ENCODE data around the gene SNUPN.

SNUPN gene

GRCh38 chr15:75625542-75626347, at the start of gene SNUPN:
TSS of gene SNUPN (minus strand) at chr15:75625725. CDS start at chr15:75621051, 4,674 bp downstream.
- peak within 1 kb of the TSS; percentile 95 for H3K4me3 Mint-ChIP-seq
- H3K4me1 Mint-ChIP-seq (ENCODE audit: low read depth), result peaks cover 43% of the 10 kb centered on the region
- H3K27me3 Mint-ChIP-seq, result no peaks in the 10 kb centered on the region
- no peaks in the 10 kb centered on the region for H3K9me3 Mint-ChIP-seq
- H3K36me3 Mint-ChIP-seq (ENCODE audit: low read depth), result peaks cover 18% of the 10 kb centered on the region
- peak within 1 kb of the TSS; percentile 97 for H3K27ac Mint-ChIP-seq
- peak; percentile 95 for DNase-seq

DNA sequence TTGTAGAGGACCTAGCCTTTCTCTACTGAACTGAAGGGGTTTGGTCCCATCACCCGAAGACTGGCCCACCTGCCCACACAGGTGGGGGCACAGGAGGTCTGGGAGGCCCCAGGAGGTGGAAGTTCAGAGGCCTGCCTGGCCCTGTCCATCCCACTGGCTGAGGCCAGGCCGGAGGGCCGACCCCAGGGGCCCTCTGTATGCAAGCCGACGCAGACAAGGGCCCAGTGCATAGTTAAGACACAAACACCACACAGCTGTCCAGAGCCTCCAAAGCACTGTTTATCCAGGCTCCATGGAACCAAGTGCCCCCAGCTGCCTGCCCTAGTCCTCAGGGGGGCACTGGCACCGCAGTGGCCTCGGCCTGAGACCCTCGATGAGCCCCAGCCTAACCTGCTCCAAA, 48.8 kb upstream of the SNUPN start:
- H3K4me1 Mint-ChIP-seq (ENCODE audit: low read depth), result no peaks in the 10 kb centered on the region
- DNase-seq, result no peak
- H3K36me3 Mint-ChIP-seq (ENCODE audit: low read depth), result no peaks in the 10 kb centered on the region
- H3K9me3 Mint-ChIP-seq, result no peaks in the 10 kb centered on the region
- H3K4me3 Mint-ChIP-seq, result no peak overlapping the region
- H3K27me3 Mint-ChIP-seq, result no peaks in the 10 kb centered on the region
- H3K27ac Mint-ChIP-seq, result no peak overlapping the region

GRCh38 chr15:75673426-75674235, 48.1 kb upstream of the SNUPN start:
- H3K4me1 Mint-ChIP-seq (ENCODE audit: low read depth), result no peaks in the 10 kb centered on the region
- no peak for DNase-seq
- H3K27me3 Mint-ChIP-seq, result no peaks in the 10 kb centered on the region
- no peaks in the 10 kb centered on the region for H3K36me3 Mint-ChIP-seq (ENCODE audit: low read depth)
- no peak overlapping the region for H3K4me3 Mint-ChIP-seq
- H3K27ac Mint-ChIP-seq, result no peak overlapping the region
- H3K9me3 Mint-ChIP-seq, result no peaks in the 10 kb centered on the region

GRCh38 chr15:75672646-75673425, 47.3 kb upstream of the SNUPN start:
- Mint-ChIP-seq H3K4me1 (ENCODE audit: low read depth) (no peaks in the 10 kb centered on the region), H3K27me3 (no peaks in the 10 kb centered on the region)
- no peak for DNase-seq

DNA sequence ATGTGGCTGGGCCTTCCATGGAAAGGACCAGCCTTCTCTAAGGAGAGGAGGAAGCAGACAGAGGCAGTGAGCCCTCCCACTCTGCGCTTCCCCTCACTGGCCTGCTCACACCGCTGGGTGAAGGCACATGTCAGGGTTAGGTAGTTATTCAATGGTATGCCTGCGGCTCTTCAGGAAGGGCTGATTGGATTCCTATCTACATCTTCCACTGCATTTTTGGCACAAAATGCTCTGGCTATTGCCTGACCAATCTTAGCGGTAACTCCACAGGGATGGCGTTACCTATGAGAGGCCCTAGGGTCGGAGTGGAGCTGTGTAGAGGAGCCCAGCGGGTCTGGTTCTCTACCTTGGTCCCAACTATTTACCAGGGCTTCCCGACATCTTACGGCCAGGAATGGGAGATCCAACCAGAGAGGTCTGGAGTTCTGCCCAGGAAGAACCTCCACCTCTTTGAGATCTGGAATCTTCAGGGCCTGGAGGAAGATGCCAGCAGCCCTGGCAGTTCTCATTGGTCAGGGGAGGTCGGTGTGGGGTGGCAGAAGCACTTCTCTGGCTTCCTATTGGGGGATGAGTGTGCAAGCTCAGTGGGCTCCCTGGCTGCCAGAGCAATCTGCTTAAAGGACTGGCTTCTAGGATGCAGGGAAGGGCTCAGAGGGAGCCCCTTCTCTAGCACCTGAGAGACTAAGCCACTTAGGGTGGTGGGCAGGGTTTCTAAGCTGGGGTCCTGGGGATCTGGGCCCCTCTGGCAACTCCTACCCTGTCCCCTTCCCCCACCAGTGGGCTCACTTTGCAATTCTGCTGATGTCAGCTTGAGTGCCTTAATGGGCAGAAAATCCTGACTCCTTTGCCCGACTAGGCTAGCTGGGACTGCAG, 46.4 kb upstream of the SNUPN start:
- Mint-ChIP-seq H3K36me3 (ENCODE audit: low read depth) (no peaks in the 10 kb centered on the region), H3K4me3 (no peak overlapping the region), H3K4me1 (ENCODE audit: low read depth) (no peaks in the 10 kb centered on the region), H3K27ac (no peak overlapping the region), H3K9me3 (no peaks in the 10 kb centered on the region), H3K27me3 (no peaks in the 10 kb centered on the region)
- no peak for DNase-seq

More at GRCh38 chr15:75672646-75673425, 47.3 kb upstream of the SNUPN start:
- Mint-ChIP-seq H3K4me3 (no peak overlapping the region), H3K9me3 (no peaks in the 10 kb centered on the region), H3K36me3 (ENCODE audit: low read depth) (no peaks in the 10 kb centered on the region), H3K27ac (peak overlapping the region; percentile 31)

GRCh38 chr15:75669879-75670212, 44.3 kb upstream of the SNUPN start:
- Mint-ChIP-seq H3K9me3 (no peaks in the 10 kb centered on the region), H3K27ac (no peak overlapping the region), H3K4me3 (no peak overlapping the region), H3K4me1 (ENCODE audit: low read depth) (no peaks in the 10 kb centered on the region), H3K36me3 (ENCODE audit: low read depth) (no peaks in the 10 kb centered on the region), H3K27me3 (no peaks in the 10 kb centered on the region)
- no peak for DNase-seq

- no peak for DNase-seq
- no peaks in the 10 kb centered on the region for H3K36me3 Mint-ChIP-seq (ENCODE audit: low read depth)
- no peak overlapping the region for H3K4me3 Mint-ChIP-seq
- no peaks in the 10 kb centered on the region for H3K27me3 Mint-ChIP-seq
- no peaks in the 10 kb centered on the region for H3K9me3 Mint-ChIP-seq
- no peak overlapping the region for H3K27ac Mint-ChIP-seq
- no peaks in the 10 kb centered on the region for H3K4me1 Mint-ChIP-seq (ENCODE audit: low read depth)
These were observed 43.8 kb upstream of the SNUPN start for GRCh38 chr15:75669191-75669878.

DNA sequence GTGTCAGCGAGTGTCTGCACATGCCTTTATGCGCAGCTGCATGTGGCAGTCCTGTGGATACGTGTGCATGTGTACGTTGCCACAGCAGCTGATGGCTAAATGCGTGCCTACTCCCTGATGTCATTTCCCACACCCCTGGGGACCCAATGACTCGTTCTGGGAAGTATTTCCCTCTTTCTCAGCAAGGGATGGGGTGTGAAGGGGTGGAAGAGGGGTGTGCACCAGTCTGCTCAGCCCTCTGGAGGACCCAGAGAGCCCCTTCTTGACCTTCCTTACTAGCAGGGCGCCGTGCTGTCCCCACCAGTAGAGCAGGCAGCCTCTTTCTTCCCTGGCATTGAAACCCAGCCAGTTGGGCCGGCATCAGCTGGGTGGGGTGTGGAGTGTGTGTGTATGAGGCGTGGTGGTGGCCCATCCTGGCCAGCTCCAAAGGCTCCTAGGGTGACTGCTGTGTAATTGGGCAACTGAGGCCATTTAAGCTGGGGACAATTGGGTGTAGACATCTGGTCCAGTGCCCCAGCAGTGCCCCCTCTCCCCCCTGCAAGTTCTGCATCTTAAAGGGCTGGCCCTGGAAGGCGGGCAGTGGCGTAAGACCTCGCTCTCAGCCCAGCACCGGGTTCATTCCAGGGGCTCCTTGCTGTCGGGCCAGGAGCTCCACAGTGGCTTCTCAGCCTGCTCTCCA, 41.4 kb upstream of the SNUPN start:
- no peak overlapping the region for H3K4me3 Mint-ChIP-seq
- H3K27me3 Mint-ChIP-seq, result no peaks in the 10 kb centered on the region
- no peak for DNase-seq
- H3K27ac Mint-ChIP-seq, result no peak overlapping the region
- H3K9me3 Mint-ChIP-seq, result no peaks in the 10 kb centered on the region
- H3K4me1 Mint-ChIP-seq (ENCODE audit: low read depth), result no peaks in the 10 kb centered on the region
- no peaks in the 10 kb centered on the region for H3K36me3 Mint-ChIP-seq (ENCODE audit: low read depth)

DNA sequence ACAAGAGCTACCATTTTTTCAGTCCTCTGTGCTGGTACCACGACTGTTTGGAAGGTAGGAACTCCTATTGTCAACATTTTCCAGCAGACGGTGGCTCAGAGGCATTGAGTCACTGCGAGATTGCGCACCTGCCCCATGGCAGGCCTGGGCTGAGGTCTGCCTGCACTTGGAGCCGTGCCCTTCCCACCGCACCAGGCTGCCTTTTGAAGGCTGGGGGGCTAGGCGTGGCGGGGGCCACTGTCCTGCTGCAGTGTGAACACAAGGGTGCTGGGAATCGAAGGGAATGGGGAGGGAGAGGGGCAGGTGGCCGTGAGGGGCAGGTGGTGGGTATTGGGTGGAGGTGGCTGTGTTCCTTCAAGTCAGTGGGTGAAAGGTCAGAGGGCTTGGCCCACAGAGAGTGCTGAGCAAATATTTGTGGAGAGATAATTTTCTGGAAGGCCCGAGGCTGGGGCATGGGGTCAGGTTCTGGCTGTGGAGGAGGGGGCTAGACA, 38.5 kb upstream of the SNUPN start:
- no peak overlapping the region for H3K27ac Mint-ChIP-seq
- no peak for DNase-seq
- H3K4me3 Mint-ChIP-seq, result no peak overlapping the region
- H3K27me3 Mint-ChIP-seq, result no peaks in the 10 kb centered on the region
- no peaks in the 10 kb centered on the region for H3K9me3 Mint-ChIP-seq
- no peaks in the 10 kb centered on the region for H3K4me1 Mint-ChIP-seq (ENCODE audit: low read depth)
- no peaks in the 10 kb centered on the region for H3K36me3 Mint-ChIP-seq (ENCODE audit: low read depth)

GRCh38 chr15:75662823-75663519, 37.4 kb upstream of the SNUPN start:
- H3K4me1 Mint-ChIP-seq (ENCODE audit: low read depth), result no peaks in the 10 kb centered on the region
- H3K27ac Mint-ChIP-seq, result no peak overlapping the region
- H3K36me3 Mint-ChIP-seq (ENCODE audit: low read depth), result no peaks in the 10 kb centered on the region
- no peak for DNase-seq
- no peak overlapping the region for H3K4me3 Mint-ChIP-seq
- H3K9me3 Mint-ChIP-seq, result no peaks in the 10 kb centered on the region
- no peaks in the 10 kb centered on the region for H3K27me3 Mint-ChIP-seq

DNA sequence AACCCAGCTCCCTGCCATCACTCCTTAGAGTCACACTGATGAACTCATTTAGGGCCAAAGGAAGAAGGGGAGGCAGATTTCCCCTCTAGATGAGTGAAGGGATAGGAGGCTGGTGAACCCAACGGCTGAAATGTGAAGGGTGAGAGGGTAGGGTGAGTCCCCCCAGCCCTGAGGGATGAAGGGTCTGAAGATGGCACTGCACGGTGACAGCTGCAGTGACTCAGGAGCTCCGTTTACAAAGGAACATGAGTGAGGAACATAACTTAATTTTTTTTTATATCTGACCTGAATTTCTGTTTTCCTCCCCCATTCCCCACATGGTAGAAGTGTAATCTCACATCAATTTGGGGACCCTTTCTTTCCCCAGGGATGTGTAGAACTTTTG, 36.2 kb upstream of the SNUPN start:
- Mint-ChIP-seq H3K36me3 (ENCODE audit: low read depth) (no peaks in the 10 kb centered on the region), H3K4me1 (ENCODE audit: low read depth) (no peaks in the 10 kb centered on the region), H3K9me3 (no peaks in the 10 kb centered on the region), H3K27ac (no peak overlapping the region), H3K27me3 (no peaks in the 10 kb centered on the region), H3K4me3 (no peak overlapping the region)
- DNase-seq, result no peak

DNA sequence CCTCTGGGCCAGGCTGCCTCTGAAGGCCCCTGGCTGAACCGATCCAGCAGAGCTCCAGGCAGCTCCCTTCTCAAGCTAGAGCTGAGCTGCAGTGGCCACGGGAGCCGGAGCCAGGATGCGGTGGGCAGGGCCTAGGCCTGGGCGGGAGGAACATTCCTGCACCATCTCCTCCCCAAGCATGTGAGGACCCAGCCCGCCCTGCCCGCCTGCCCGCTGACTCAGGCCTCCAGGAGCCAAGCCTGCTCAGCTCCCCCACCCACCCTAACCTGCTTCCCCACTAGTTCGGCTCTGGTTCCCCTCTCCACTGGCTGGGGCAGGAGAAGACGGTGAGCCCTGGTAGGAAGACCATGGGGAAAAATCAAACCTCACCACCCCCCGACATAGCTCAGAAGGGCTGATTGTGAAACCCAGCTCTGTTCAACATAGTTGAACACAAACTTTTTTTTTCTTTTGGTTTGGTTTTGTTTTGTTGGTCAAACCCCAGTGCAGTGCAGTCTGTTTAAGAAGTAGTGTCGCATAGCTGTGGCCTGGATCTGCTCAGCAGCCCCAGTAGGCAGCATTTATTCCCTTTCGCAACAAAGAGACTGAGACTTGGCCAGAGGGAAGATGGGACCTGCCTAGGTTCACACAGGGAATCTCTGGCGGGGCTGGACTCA, 35.7 kb upstream of the SNUPN start:
- H3K27ac Mint-ChIP-seq, result no peak overlapping the region
- no peaks in the 10 kb centered on the region for H3K27me3 Mint-ChIP-seq
- DNase-seq, result no peak
- no peak overlapping the region for H3K4me3 Mint-ChIP-seq
- no peaks in the 10 kb centered on the region for H3K4me1 Mint-ChIP-seq (ENCODE audit: low read depth)
- H3K9me3 Mint-ChIP-seq, result no peaks in the 10 kb centered on the region
- H3K36me3 Mint-ChIP-seq (ENCODE audit: low read depth), result no peaks in the 10 kb centered on the region

All from activated T-cell treated with anti-CD3 and anti-CD28 coated beads, Interleukin-2, amount 50 U/mL, for 24 hours (primary cell).